Suprapubic skin (tissue), 4 donors: ENCODE measurements around the gene CGNL1. TPM values are rescaled to one million over a fixed set of nuclear protein-coding genes. Genes with fewer than 3 reads are reported as not detected.

ENCODE experiments used
- DNase-seq, 2 donors: peaks; one replicate each; pipeline ENCODE4 v3.0.0-alpha.2; 2019; ENCODE audit warnings: low spot score in 2 of 2
- H3K27ac ChIP-seq: fragments of 200-600 bp; sonication (generic); one replicate; pipeline ENCODE4 v1.5.1; 2019
- H3K27me3 ChIP-seq: fragments of 200-600 bp; sonication (generic); one replicate; pipeline ENCODE4 v1.5.1; 2019
- H3K36me3 ChIP-seq: fragments of 200-600 bp; sonication (generic); one replicate; pipeline ENCODE4 v1.5.1; 2019
- H3K4me1 ChIP-seq: fragments of 200-600 bp; sonication (generic); one replicate; pipeline ENCODE4 v1.5.1; 2019
- H3K4me3 ChIP-seq: fragments of 200-600 bp; sonication (generic); one replicate; pipeline ENCODE4 v1.5.1; 2019; ENCODE audit warnings: mild to moderate bottlenecking
- H3K9me3 ChIP-seq: fragments of 200-600 bp; sonication (generic); one replicate; pipeline ENCODE4 v1.5.1; 2019
- CTCF ChIP-seq, 2 donors: fragments of 200-600 bp in 1 of 2; fragments of 450-650 bp in 1 of 2; sonication (generic) in 1 of 2; IDR thresholded peaks; one replicate each; pipeline ENCODE4 v1.5.1; 2016 to 2019; ENCODE audit warnings: antibody characterized with exemption in 2 of 2, mild to moderate bottlenecking in 1 of 2, moderate library complexity in 1 of 2
- EP300 ChIP-seq: sonication (generic); formaldehyde crosslinking; IDR thresholded peaks from one replicate; pipeline ENCODE4 v1.6.1; 2017; ENCODE audit warnings: antibody characterized with exemption
- POLR2A ChIP-seq, 2 donors: fragments of 450-650 bp; IDR thresholded peaks; one replicate each; pipeline ENCODE4 v1.6.1; 2017; ENCODE audit warnings: antibody characterized with exemption in 2 of 2, mild to moderate bottlenecking in 2 of 2, moderate library complexity in 2 of 2
- POLR2AphosphoS5 ChIP-seq, 3 donors: sonication (generic); formaldehyde crosslinking; IDR thresholded peaks; one replicate each; pipeline ENCODE4 v1.6.1; 2017; ENCODE audit warnings: antibody characterized with exemption in 3 of 3
- WGBS: methylation state at CpG from one replicate; pipeline ENCODE4 v1.1.5; 2018; 5-methylcytosine and 5-hydroxymethylcytosine counted together
- total RNA-seq, 4 donors: library from RNA; depleted of rRNA; stranded (reverse); fragments of >200 nt; gene quantifications; one replicate each; pipeline ENCODE4 v1.1.0, GENCODE V29; 2016

The CGNL1 gene
- total RNA-seq, 4 donors from 2014 or later: 7.1 to 27.0 (median 14.2) TPM

DNA sequence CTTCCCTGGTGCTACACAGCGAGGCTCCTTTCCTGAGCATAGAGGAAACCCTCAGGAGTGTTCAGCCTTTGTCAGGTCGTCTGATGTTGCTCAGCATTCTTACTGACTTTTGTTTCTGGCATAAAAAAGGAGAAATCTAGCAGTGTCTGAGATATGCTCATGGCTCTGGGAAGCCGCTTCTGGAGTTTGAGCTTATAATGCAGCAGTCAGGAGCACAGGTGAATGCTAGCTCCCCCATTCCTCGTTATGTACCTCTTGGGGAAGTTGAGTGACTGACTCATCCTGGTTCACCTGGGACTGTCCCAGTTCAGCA is 166.2 kb downstream of the CGNL1 start:
- H3K4me1 ChIP-seq: peaks cover 2% of the 10 kb centered on the region
- H3K4me3 ChIP-seq: no peak overlapping the region
- 41% methylated on average over 4 of the region's 4 CpGs for WGBS
- H3K27ac ChIP-seq: no peak overlapping the region
- DNase-seq: no peak
- H3K36me3 ChIP-seq: peaks cover 43% of the 10 kb centered on the region
- no peaks in the 10 kb centered on the region for H3K9me3 ChIP-seq
- TF ChIP-seq CTCF (IDR thresholded peaks at IDR 0.05) (no peak), EP300 (no peak), POLR2A (IDR thresholded peaks at IDR 0.05) (no peak), POLR2AphosphoS5 (IDR thresholded peaks at IDR 0.05) (no peak)
- H3K27me3 ChIP-seq: no peaks in the 10 kb centered on the region

GRCh38 chr15:57544848-57545480 is 168.7 kb downstream of the CGNL1 start:
- Histone ChIP-seq H3K4me3 (no peak overlapping the region), H3K27me3 (no peaks in the 10 kb centered on the region), H3K27ac (no peak overlapping the region), H3K4me1 (peaks cover 6% of the 10 kb centered on the region), H3K9me3 (no peaks in the 10 kb centered on the region), H3K36me3 (peaks cover 41% of the 10 kb centered on the region)
- TF ChIP-seq EP300: no peak
- no peak for TF ChIP-seq CTCF (IDR thresholded peaks at IDR 0.05)
- TF ChIP-seq POLR2A (IDR thresholded peaks at IDR 0.05): no peak
- TF ChIP-seq POLR2AphosphoS5 (IDR thresholded peaks at IDR 0.05): no peak
- WGBS: 88% methylated on average over 10 of the region's 11 CpGs
- DNase-seq: no peak

GRCh38 chr15:57545995-57546394 is 169.7 kb downstream of the CGNL1 start:
- Histone ChIP-seq H3K4me3 (no peak overlapping the region), H3K36me3 (peaks cover 37% of the 10 kb centered on the region), H3K27ac (no peak overlapping the region), H3K9me3 (no peaks in the 10 kb centered on the region), H3K27me3 (no peaks in the 10 kb centered on the region), H3K4me1 (peaks cover 12% of the 10 kb centered on the region)
- WGBS: 88% methylated on average over 8 of the region's 8 CpGs
- DNase-seq: no peak
- TF ChIP-seq POLR2A (IDR thresholded peaks at IDR 0.05) (no peak), EP300 (no peak), POLR2AphosphoS5 (IDR thresholded peaks at IDR 0.05) (no peak), CTCF (IDR thresholded peaks at IDR 0.05) (no peak)

DNA sequence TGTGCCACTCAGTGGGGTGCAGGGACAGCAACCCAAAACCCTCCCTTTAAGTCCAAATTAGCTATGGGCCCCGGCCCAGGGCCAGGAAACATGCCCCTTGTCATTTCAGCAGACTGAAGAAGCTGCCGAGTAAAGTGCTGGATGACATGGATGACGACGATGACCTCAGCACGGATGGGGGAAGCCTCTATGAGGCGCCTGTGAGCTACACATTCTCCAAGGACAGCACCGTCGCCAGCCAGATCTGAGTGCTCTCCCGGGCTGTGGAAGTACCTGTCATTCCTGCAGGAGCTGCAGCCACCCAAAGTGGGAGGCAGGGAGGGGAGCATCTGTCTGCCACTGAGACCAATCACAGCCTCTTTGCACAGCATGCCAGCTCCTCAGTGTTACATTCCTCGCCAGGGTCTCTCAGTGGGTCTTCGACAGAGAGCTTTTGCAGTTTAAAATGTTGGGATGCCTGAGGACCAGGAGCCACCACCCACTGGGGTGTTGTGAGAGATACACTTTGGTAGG is 171.0 kb downstream of the CGNL1 start:
- H3K4me1 ChIP-seq: peaks cover 21% of the 10 kb centered on the region
- H3K36me3 ChIP-seq: peaks cover 36% of the 10 kb centered on the region
- no peak overlapping the region for H3K4me3 ChIP-seq
- H3K27ac ChIP-seq: no peak overlapping the region
- TF ChIP-seq POLR2A (IDR thresholded peaks at IDR 0.05): no peak
- TF ChIP-seq POLR2AphosphoS5 (IDR thresholded peaks at IDR 0.05): no peak
- no peak for TF ChIP-seq CTCF (IDR thresholded peaks at IDR 0.05)
- TF ChIP-seq EP300: no peak
- H3K27me3 ChIP-seq: no peaks in the 10 kb centered on the region
- 92% methylated on average over 9 of the region's 11 CpGs for WGBS
- H3K9me3 ChIP-seq: no peaks in the 10 kb centered on the region
- no peak for DNase-seq

- DNase-seq: no peak
- H3K9me3 ChIP-seq: no peaks in the 10 kb centered on the region
- TF ChIP-seq EP300: no peak
- WGBS: 86% methylated on average over 2 of the region's 2 CpGs
- H3K36me3 ChIP-seq: peaks cover 36% of the 10 kb centered on the region
- no peak overlapping the region for H3K4me3 ChIP-seq
- H3K27me3 ChIP-seq: no peaks in the 10 kb centered on the region
- H3K27ac ChIP-seq: no peak overlapping the region
- peaks cover 21% of the 10 kb centered on the region for H3K4me1 ChIP-seq
Measured at GRCh38 chr15:57548351-57548750, 172.0 kb downstream of the CGNL1 start.

GRCh38 chr15:57548835-57549234 is 172.5 kb downstream of the CGNL1 start:
- Histone ChIP-seq H3K9me3 (no peaks in the 10 kb centered on the region), H3K4me3 (no peak overlapping the region), H3K4me1 (peaks cover 21% of the 10 kb centered on the region), H3K27ac (no peak overlapping the region), H3K36me3 (peaks cover 36% of the 10 kb centered on the region), H3K27me3 (no peaks in the 10 kb centered on the region)
- DNase-seq: no peak
- TF ChIP-seq CTCF (IDR thresholded peaks at IDR 0.05): no peak
- no peak for TF ChIP-seq POLR2A (IDR thresholded peaks at IDR 0.05)
- no peak for TF ChIP-seq POLR2AphosphoS5 (IDR thresholded peaks at IDR 0.05)
- no peak for TF ChIP-seq EP300
- 53% methylated on average over 5 of the region's 5 CpGs for WGBS
